CD14-positive monocyte (primary cell): ENCODE measurements around the gene ZNF431. TPM values are rescaled to one million over a fixed set of nuclear protein-coding genes. Genes with fewer than 3 reads are reported as not detected.

Experiments used
- DNase-seq, 3 donors: peaks; one replicate each; pipeline ENCODE4 v3.0.0-alpha.2; 2011 to 2022
- H2AFZ ChIP-seq: 2 replicates; pipeline ENCODE4 v1.6.0; 2012; ENCODE audit warnings: mild to moderate bottlenecking, low read depth, low read length, inconsistent platforms; ENCODE audit not compliant: insufficient read depth, poor library complexity, severe bottlenecking
- H3K27ac ChIP-seq, 2 donors: 1 replicate in 1 of 2; 2 replicates in 1 of 2; pipeline ENCODE4 v1.5.1; 2012 to 2013; ENCODE audit warnings: low read length in 2 of 2, control low read depth in 1 of 2, inconsistent platforms in 1 of 2, low read depth in 1 of 2, mild to moderate bottlenecking in 1 of 2
- H3K27me3 ChIP-seq, 2 donors: one replicate each; pipeline versions ENCODE4 v1.6.0 to v1.6.1; 2011 to 2013; ENCODE audit warnings: low read length in 2 of 2; ENCODE audit not compliant: control insufficient read depth in 2 of 2, insufficient read depth in 2 of 2
- H3K36me3 ChIP-seq, 2 donors: replicated peaks in 1 of 2; 1 replicate in 1 of 2; 2 replicates in 1 of 2; pipeline versions ENCODE4 v1.5.1 to v1.6.1; 2012 to 2013; ENCODE audit warnings: low read length in 2 of 2, control low read depth in 1 of 2, inconsistent platforms in 1 of 2, mild to moderate bottlenecking in 1 of 2; ENCODE audit not compliant: insufficient read depth in 2 of 2, control insufficient read depth in 1 of 2
- H3K4me1 ChIP-seq, 2 donors: 1 replicate in 1 of 2; 2 replicates in 1 of 2; pipeline versions ENCODE4 v1.5.1 to v1.6.1; 2012 to 2013; ENCODE audit warnings: low read length in 2 of 2, control low read depth in 1 of 2, inconsistent platforms in 1 of 2, mild to moderate bottlenecking in 1 of 2, moderate library complexity in 1 of 2; ENCODE audit not compliant: insufficient read depth in 2 of 2, control insufficient read depth in 1 of 2
- H3K4me2 ChIP-seq: replicated peaks from 2 replicates; pipeline ENCODE3; 2012; ENCODE audit warnings: low read length, moderate library complexity, mild to moderate bottlenecking; ENCODE audit not compliant: poor library complexity, severe bottlenecking; ENCODE audit errors: extremely low read depth
- H3K4me3 ChIP-seq, 3 experiments: fragments of 200-600 bp in 1 of 3; sonication (generic) in 1 of 3; replicated peaks in 1 of 3; 1 replicate in 2 of 3; 2 replicates in 1 of 3; pipeline ENCODE4 v1.5.1; 2011 to 2013; ENCODE audit warnings: low read length in 3 of 3, mild to moderate bottlenecking in 3 of 3, control low read depth in 2 of 3, low read depth in 2 of 3, inconsistent platforms in 1 of 3, moderate library complexity in 1 of 3
- H3K79me2 ChIP-seq: 2 replicates; pipeline ENCODE4 v1.6.0; 2012; ENCODE audit warnings: mild to moderate bottlenecking, control low read depth, inconsistent platforms, low read length, moderate library complexity; ENCODE audit not compliant: insufficient read depth
- H3K9ac ChIP-seq: 2 replicates; pipeline ENCODE4 v1.6.0; 2017; ENCODE audit warnings: low read length, mild to moderate bottlenecking; ENCODE audit not compliant: insufficient read depth, poor library complexity, severe bottlenecking
- H3K9me3 ChIP-seq, 2 donors: replicated peaks in 1 of 2; 1 replicate in 1 of 2; 2 replicates in 1 of 2; pipeline versions ENCODE4 v1.5.1 to v1.6.1; 2012 to 2013; ENCODE audit warnings: low read length in 2 of 2, control low read depth in 1 of 2; ENCODE audit not compliant: control insufficient read depth in 1 of 2, insufficient read depth in 1 of 2
- H4K20me1 ChIP-seq: 2 replicates; pipeline ENCODE4 v1.6.0; 2012; ENCODE audit warnings: mild to moderate bottlenecking, low read length, control low read depth, moderate library complexity; ENCODE audit not compliant: insufficient read depth
- H3K27ac Mint-ChIP-seq, 7 donors: one replicate each; pipeline ENCODE4 v1.8.0; 2020; ENCODE audit warnings: mild to moderate bottlenecking in 7 of 7, mixed read lengths in 7 of 7, moderate library complexity in 6 of 7, inconsistent platforms in 2 of 7
- H3K27me3 Mint-ChIP-seq, 3 donors: one replicate each; pipeline ENCODE4 v1.8.0; 2021 to 2022; ENCODE audit warnings: low read depth in 3 of 3, mild to moderate bottlenecking in 3 of 3, mixed read lengths in 3 of 3, moderate library complexity in 3 of 3, inconsistent platforms in 1 of 3
- H3K36me3 Mint-ChIP-seq, 2 donors: one replicate each; pipeline ENCODE4 v1.8.0; 2020; ENCODE audit warnings: mixed read lengths in 2 of 2, inconsistent platforms in 1 of 2, mild to moderate bottlenecking in 1 of 2
- H3K4me1 Mint-ChIP-seq: one replicate; pipeline ENCODE4 v1.8.0; 2020; ENCODE audit warnings: mild to moderate bottlenecking, mixed read lengths
- H3K4me3 Mint-ChIP-seq, 2 donors: one replicate each; pipeline ENCODE4 v1.8.0; 2020; ENCODE audit warnings: mild to moderate bottlenecking in 2 of 2, mixed read lengths in 2 of 2, moderate library complexity in 1 of 2
- H3K9me3 Mint-ChIP-seq, 7 donors: one replicate each; pipeline ENCODE4 v1.8.0; 2020 to 2022; ENCODE audit warnings: mixed read lengths in 7 of 7, mild to moderate bottlenecking in 6 of 7, moderate library complexity in 6 of 7, inconsistent platforms in 2 of 7
- CTCF ChIP-seq: fragments of 200-600 bp; IDR thresholded peaks from one replicate; pipeline ENCODE4 v1.8.0; 2022; ENCODE audit warnings: antibody characterized with exemption, mild to moderate bottlenecking
- WGBS: methylation state at CpG from one replicate; pipeline ENCODE4 v1.1.5; 2013; ENCODE audit warnings: missing lambda C conversion rate; ENCODE audit not compliant: insufficient coverage; 5-methylcytosine and 5-hydroxymethylcytosine counted together
- intact Hi-C, 2 donors: fragments of 100-400 bp; cut with micrococcal nuclease; formaldehyde crosslinking; loops; one replicate each; pipeline versions ENCODE4 v1.15.0 to v1.15.1; 2023
- polyA plus RNA-seq, 3 donors: library from polyadenylated mRNA; depleted of rRNA in 1 of 3; unstranded in 2 of 3; stranded (reverse) in 1 of 3; fragments of 300-500 nt in 2 of 3; fragments of >200 nt in 1 of 3; fragmentation: Illumina TruSeq in 2 of 3; gene quantifications; 1 replicate in 2 of 3; 2 replicates in 1 of 3; pipeline ENCODE4 v1.2.3, GENCODE V29; 2012 to 2021

ZNF431 gene
- polyA plus RNA-seq, 3 donors = 1.8 to 9.8 (median 4.6) TPM

GRCh38 chr19:21147540-21147939 lies 5.7 kb downstream of the ZNF431 start:
- no peak overlapping the region for H3K4me3 Mint-ChIP-seq

DNA sequence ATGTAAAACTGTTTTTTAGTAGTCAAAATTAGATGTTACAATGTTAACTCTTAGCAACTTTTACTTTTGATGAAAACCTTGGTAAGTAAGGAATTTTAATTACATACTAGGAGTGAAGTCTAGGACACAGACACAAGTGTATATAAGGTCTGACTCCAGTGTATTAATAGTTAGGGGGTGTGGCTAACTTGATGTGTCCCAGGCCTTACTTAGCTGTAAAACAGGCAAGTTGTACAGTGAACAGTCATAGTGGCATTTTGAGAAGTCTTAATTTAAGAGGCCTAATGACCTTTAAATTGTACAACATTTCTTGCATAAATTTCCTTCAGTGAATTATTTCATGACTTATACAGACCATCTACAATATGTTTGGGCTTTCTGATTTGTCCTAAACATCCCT lies 6.8 kb downstream of the ZNF431 start:
- Histone ChIP-seq H3K79me2 (peaks cover 50% of the 10 kb centered on the region), H3K27ac (no peak overlapping the region), H3K4me3 (no peak overlapping the region), H3K9me3 (peaks cover 26 to 51% of the 10 kb centered on the region in 2 donors), H2AFZ (no peak overlapping the region), H3K36me3 (peaks cover 55 to 100% of the 10 kb centered on the region in 2 donors), H3K27me3 (no peaks in the 10 kb centered on the region), H3K4me2 (no peak overlapping the region), H3K4me1 (no peaks in the 10 kb centered on the region), H3K9ac (no peak overlapping the region), H4K20me1 (no peaks in the 10 kb centered on the region)
- H3K4me1 Mint-ChIP-seq = no peaks in the 10 kb centered on the region
- intact Hi-C loops = loop anchor here in 1 of 2 donors (10.0 kb wide), 1 partner anchor 166 kb away; no protein-coding TSS in a partner anchor
- TF ChIP-seq CTCF = no peak
- peaks cover 28 to 71% (median 57%) of the 10 kb centered on the region in 7 donors for H3K9me3 Mint-ChIP-seq
- no peak for DNase-seq
- H3K4me3 Mint-ChIP-seq = no peak overlapping the region
- no peak overlapping the region for H3K27ac Mint-ChIP-seq
- H3K27me3 Mint-ChIP-seq = no peaks in the 10 kb centered on the region
- H3K36me3 Mint-ChIP-seq = peaks cover 82 to 98% of the 10 kb centered on the region in 2 donors

More at GRCh38 chr19:21147540-21147939, 5.7 kb downstream of the ZNF431 start:
- Histone ChIP-seq H3K4me3 (no peak overlapping the region), H3K27ac (no peak overlapping the region), H3K27me3 (no peaks in the 10 kb centered on the region), H3K79me2 (peaks cover 54% of the 10 kb centered on the region), H3K4me1 (peaks cover 4 to 5% of the 10 kb centered on the region in 2 donors), H3K4me2 (no peak overlapping the region), H2AFZ (no peak overlapping the region), H3K36me3 (peaks cover 52 to 93% of the 10 kb centered on the region in 2 donors), H3K9me3 (peaks cover 25 to 40% of the 10 kb centered on the region in 2 donors), H3K9ac (no peak overlapping the region), H4K20me1 (no peaks in the 10 kb centered on the region)
- intact Hi-C loops = loop anchor here in 1 of 2 donors (10.0 kb wide), 1 partner anchor 167 kb away; no protein-coding TSS in a partner anchor
- Mint-ChIP-seq H3K36me3 (peaks cover 80 to 92% of the 10 kb centered on the region in 2 donors), H3K27me3 (no peaks in the 10 kb centered on the region), H3K4me1 (peaks cover 8% of the 10 kb centered on the region), H3K9me3 (peaks cover 26 to 68% (median 55%) of the 10 kb centered on the region in 7 donors), H3K27ac (no peak overlapping the region)
- no peak for TF ChIP-seq CTCF
- no peak for DNase-seq
- no CpG with 5 or more reads among the region's 1 CpG for WGBS
